OCI-LY7 (cell line): ENCODE data around the gene AFF3.

ENCODE experiments used
- EZH2phosphoT487 ChIP-seq: fragments of 200-600 bp; sonication (generic); IDR thresholded peaks from 2 replicates; pipeline ENCODE4 v1.6.1; 2018; ENCODE audit warnings: low read depth, borderline replicate concordance, mild to moderate bottlenecking, mixed run types, antibody characterized with exemption, low read length, moderate library complexity, mixed read lengths
- TF ChIP-seq, protein P1 (sequence below): fragments of 200-600 bp; sonication (generic); conservative IDR thresholded peaks from 2 replicates; pipeline ENCODE4 v1.5.1; 2014; ENCODE audit warnings: mild to moderate bottlenecking, antibody characterized with exemption, low read length, moderate library complexity, mixed read lengths

DNA sequence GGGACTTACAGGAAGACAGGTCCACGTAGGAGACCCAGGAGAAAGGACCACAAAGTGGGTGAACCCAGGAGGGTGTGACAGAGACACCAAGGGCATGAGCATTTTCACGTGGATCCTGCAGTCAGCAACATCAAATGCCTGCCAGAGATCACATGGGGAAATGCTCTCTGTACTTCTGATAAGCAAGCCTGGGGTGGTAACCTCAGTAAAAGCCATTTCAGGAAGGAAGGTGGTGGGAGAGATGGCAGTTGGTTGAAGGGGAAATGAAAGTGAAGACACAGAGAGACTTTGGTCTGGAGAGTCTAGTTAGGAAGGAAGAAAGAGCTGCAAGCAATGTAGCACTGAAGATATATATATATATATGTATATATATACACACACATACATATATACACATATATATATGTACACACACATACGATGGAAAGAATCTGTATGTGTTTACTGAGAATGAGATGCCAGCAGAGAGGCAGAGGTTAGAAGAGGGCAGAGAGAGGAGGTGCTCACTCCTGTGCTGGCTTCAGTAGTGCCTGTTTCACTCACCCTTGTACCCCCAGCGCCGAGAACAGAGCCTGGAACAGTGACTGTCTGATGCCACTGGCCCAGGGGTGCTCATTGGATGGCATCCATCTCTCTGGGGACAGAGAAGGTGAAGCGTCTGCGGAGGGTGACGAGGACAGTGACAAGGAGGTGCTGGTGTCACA, 314.9 kb downstream of the AFF3 start:
- TF ChIP-seq, protein P1, sequence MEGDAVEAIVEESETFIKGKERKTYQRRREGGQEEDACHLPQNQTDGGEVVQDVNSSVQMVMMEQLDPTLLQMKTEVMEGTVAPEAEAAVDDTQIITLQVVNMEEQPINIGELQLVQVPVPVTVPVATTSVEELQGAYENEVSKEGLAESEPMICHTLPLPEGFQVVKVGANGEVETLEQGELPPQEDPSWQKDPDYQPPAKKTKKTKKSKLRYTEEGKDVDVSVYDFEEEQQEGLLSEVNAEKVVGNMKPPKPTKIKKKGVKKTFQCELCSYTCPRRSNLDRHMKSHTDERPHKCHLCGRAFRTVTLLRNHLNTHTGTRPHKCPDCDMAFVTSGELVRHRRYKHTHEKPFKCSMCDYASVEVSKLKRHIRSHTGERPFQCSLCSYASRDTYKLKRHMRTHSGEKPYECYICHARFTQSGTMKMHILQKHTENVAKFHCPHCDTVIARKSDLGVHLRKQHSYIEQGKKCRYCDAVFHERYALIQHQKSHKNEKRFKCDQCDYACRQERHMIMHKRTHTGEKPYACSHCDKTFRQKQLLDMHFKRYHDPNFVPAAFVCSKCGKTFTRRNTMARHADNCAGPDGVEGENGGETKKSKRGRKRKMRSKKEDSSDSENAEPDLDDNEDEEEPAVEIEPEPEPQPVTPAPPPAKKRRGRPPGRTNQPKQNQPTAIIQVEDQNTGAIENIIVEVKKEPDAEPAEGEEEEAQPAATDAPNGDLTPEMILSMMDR, result no peak
- no peak for TF ChIP-seq EZH2phosphoT487
